Ishikawa (cell line): ENCODE results near the gene FXN.
A peak's percentile ranks its signal among the peaks of the same experiment; 100 is the strongest.

Experiments used
- CEBPB ChIP-seq: IDR thresholded peaks from 2 replicates; pipeline ENCODE4 v1.6.1; 2012
- CREB1 ChIP-seq: IDR thresholded peaks from 2 replicates; pipeline ENCODE4 v1.6.1; 2012; ENCODE audit warnings: low read depth
- EGR1 ChIP-seq: IDR thresholded peaks from 2 replicates; pipeline ENCODE4 v1.6.1; 2012
- EP300 ChIP-seq: IDR thresholded peaks from 2 replicates; pipeline ENCODE4 v1.6.1; 2012; ENCODE audit warnings: borderline replicate concordance
- FOXM1 ChIP-seq: IDR thresholded peaks from 2 replicates; pipeline ENCODE4 v1.6.1; 2012; ENCODE audit warnings: low read depth, borderline replicate concordance
- NFIC ChIP-seq: IDR thresholded peaks from 2 replicates; pipeline ENCODE4 v1.6.1; 2012
- RAD21 ChIP-seq: IDR thresholded peaks from 2 replicates; pipeline ENCODE4 v1.6.1; 2012; ENCODE audit warnings: low read depth
- TAF1 ChIP-seq: IDR thresholded peaks from 2 replicates; pipeline ENCODE4 v1.6.1; 2012; ENCODE audit warnings: low read depth, mild to moderate bottlenecking
- TCF12 ChIP-seq: IDR thresholded peaks from 2 replicates; pipeline ENCODE4 v1.6.1; 2012; ENCODE audit warnings: low read depth
- TEAD4 ChIP-seq: IDR thresholded peaks from 2 replicates; pipeline ENCODE4 v1.6.1; 2012
- YY1 ChIP-seq: IDR thresholded peaks from 2 replicates; pipeline ENCODE4 v1.6.1; 2012; ENCODE audit warnings: low read depth
- ZBTB7A ChIP-seq: IDR thresholded peaks from 2 replicates; pipeline ENCODE4 v1.6.1; 2012; ENCODE audit warnings: low read depth
- TF ChIP-seq, protein P1 (sequence below): IDR thresholded peaks from 2 replicates; pipeline ENCODE4 v1.6.1; 2012; ENCODE audit warnings: low read depth, mild to moderate bottlenecking
- TF ChIP-seq, protein P2 (sequence below): IDR thresholded peaks from 2 replicates; pipeline ENCODE4 v1.6.1; 2012
- TF ChIP-seq, protein P3 (sequence below): IDR thresholded peaks from 2 replicates; pipeline ENCODE4 v1.6.1; 2012

FXN gene

DNA sequence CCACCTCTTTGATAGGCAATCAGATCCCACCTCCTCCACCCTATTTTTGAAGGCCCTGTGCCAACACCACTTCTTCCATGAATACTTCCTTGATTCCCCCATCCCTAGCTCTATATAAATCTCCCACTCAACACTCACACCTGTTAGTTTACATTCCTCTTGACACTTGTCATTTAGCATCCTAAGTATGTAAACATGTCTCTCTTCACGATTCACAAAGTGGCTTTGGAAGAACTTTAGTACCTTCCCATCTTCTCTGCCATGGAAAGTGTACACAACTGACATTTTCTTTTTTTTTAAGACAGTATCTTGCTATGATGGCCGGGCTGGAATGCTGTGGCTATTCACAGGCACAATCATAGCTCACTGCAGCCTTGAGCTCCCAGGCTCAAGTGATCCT lies 1.5 kb upstream of the FXN start:
- TF ChIP-seq FOXM1 = no peak
- no peak for TF ChIP-seq TEAD4
- TF ChIP-seq, protein P1, sequence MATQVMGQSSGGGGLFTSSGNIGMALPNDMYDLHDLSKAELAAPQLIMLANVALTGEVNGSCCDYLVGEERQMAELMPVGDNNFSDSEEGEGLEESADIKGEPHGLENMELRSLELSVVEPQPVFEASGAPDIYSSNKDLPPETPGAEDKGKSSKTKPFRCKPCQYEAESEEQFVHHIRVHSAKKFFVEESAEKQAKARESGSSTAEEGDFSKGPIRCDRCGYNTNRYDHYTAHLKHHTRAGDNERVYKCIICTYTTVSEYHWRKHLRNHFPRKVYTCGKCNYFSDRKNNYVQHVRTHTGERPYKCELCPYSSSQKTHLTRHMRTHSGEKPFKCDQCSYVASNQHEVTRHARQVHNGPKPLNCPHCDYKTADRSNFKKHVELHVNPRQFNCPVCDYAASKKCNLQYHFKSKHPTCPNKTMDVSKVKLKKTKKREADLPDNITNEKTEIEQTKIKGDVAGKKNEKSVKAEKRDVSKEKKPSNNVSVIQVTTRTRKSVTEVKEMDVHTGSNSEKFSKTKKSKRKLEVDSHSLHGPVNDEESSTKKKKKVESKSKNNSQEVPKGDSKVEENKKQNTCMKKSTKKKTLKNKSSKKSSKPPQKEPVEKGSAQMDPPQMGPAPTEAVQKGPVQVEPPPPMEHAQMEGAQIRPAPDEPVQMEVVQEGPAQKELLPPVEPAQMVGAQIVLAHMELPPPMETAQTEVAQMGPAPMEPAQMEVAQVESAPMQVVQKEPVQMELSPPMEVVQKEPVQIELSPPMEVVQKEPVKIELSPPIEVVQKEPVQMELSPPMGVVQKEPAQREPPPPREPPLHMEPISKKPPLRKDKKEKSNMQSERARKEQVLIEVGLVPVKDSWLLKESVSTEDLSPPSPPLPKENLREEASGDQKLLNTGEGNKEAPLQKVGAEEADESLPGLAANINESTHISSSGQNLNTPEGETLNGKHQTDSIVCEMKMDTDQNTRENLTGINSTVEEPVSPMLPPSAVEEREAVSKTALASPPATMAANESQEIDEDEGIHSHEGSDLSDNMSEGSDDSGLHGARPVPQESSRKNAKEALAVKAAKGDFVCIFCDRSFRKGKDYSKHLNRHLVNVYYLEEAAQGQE = no peak
- TF ChIP-seq YY1 = no peak
- TF ChIP-seq TAF1 = no peak
- TF ChIP-seq, protein P2, sequence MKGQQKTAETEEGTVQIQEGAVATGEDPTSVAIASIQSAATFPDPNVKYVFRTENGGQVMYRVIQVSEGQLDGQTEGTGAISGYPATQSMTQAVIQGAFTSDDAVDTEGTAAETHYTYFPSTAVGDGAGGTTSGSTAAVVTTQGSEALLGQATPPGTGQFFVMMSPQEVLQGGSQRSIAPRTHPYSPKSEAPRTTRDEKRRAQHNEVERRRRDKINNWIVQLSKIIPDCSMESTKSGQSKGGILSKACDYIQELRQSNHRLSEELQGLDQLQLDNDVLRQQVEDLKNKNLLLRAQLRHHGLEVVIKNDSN = no peak
- TF ChIP-seq, protein P3, sequence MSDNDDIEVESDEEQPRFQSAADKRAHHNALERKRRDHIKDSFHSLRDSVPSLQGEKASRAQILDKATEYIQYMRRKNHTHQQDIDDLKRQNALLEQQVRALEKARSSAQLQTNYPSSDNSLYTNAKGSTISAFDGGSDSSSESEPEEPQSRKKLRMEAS = no peak
- no peak for TF ChIP-seq CREB1
- TF ChIP-seq ZBTB7A = no peak
- TF ChIP-seq TCF12 = no peak
- TF ChIP-seq EGR1 = no peak
- no peak for TF ChIP-seq NFIC
- no peak for TF ChIP-seq CEBPB
- no peak for TF ChIP-seq RAD21
- no peak for TF ChIP-seq EP300

DNA sequence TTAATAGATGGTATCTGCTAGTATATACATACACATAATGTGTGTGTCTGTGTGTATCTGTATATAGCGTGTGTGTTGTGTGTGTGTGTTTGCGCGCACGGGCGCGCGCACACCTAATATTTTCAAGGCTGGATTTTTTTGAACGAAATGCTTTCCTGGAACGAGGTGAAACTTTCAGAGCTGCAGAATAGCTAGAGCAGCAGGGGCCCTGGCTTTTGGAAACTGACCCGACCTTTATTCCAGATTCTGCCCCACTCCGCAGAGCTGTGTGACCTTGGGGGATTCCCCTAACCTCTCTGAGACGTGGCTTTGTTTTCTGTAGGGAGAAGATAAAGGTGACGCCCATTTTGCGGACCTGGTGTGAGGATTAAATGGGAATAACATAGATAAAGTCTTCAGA lies 757 bp downstream of the FXN start:
- TF ChIP-seq, protein P3 = peak; percentile 15; the same call in 1 of the 2 replicates
- TF ChIP-seq TCF12 (no peak), CEBPB (no peak), CREB1 (no peak), EGR1 (no peak)

DNA sequence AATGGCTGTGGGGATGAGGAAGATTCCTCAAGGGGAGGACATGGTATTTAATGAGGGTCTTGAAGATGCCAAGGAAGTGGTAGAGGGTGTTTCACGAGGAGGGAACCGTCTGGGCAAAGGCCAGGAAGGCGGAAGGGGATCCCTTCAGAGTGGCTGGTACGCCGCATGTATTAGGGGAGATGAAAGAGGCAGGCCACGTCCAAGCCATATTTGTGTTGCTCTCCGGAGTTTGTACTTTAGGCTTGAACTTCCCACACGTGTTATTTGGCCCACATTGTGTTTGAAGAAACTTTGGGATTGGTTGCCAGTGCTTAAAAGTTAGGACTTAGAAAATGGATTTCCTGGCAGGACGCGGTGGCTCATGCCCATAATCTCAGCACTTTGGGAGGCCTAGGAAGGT lies 1.2 kb downstream of the FXN start:
- TF ChIP-seq TEAD4 (no peak), FOXM1 (no peak)
- TF ChIP-seq, protein P2 = no peak

DNA sequence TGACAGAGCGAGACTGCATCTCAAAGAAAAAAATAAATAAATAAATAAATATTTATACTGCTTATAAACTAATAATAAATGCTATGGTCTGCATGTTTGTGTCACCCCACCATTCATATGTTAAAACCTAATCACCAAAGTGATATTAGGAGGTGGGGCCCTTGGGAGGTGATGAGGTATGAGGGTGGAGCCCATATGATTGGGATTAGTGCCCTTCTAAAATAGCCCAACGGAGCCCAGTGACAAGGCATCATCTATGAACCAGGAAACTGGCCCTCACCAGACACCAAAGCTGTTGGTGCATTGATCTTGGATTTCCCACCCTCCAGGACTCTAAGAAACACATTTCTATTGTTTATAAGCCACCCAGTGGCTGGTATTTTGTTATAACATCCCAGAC lies 5.1 kb downstream of the FXN start:
- TF ChIP-seq ZBTB7A (no peak), TCF12 (no peak), NFIC (no peak), TAF1 (no peak), EP300 (no peak), YY1 (no peak), CREB1 (no peak), TEAD4 (no peak), CEBPB (no peak), FOXM1 (no peak), EGR1 (no peak), RAD21 (no peak)
- TF ChIP-seq, protein P2 = no peak
- TF ChIP-seq, protein P1 = no peak
- TF ChIP-seq, protein P3 = no peak

DNA sequence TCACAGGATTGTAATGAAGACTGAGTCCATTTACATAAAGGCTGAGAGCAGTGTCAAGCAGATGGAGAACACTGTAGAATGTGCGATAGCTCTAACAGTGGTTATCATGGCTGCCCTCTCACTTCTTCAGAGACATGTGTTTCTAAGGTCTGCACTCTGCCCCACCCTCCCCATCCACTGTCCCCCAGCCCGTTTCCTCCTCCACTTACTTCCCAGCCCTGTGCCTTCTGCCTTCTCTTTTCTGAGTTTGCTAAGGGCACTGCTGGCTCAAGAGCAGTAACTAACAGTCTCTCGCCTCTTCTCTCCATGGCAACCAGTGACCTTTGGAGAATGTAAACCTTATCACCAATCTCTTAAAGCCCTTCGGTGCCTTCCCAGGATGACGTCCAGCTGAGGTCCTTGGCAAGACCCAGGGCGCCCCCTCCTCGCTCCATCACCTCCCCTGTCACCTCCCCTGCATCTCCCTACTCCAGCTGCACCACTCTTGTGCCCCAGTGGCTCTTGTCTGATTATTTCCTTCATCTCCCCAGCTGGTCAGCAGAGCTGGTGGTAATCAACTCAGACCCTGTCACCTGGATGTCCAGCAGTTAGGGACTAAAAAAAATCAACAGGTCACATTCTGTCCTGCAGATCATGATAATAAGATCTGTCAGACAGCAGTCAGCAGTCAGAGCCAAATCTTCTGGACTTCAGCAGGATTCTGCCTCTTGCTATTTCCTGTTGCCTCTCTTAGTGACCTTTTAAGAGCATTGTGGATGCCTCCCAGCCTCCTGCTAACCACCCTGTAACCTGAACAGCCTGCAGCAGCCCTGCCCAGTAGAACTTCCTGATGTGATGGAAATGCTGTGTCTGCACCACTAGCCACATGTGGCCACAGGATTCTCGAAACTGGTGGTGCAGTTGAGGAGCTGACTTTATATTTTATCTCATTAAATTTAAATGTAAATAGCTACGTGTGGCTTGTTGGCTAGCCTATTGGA lies 9.0 kb downstream of the FXN start:
- TF ChIP-seq CEBPB = no peak
- no peak for TF ChIP-seq RAD21
- TF ChIP-seq, protein P2 = no peak
- no peak for TF ChIP-seq CREB1
- TF ChIP-seq, protein P3 = no peak
- TF ChIP-seq TCF12 = no peak
- TF ChIP-seq TEAD4 = no peak
- no peak for TF ChIP-seq YY1
- TF ChIP-seq EGR1 = no peak
- no peak for TF ChIP-seq ZBTB7A
- TF ChIP-seq FOXM1 = no peak
- no peak for TF ChIP-seq EP300
- no peak for TF ChIP-seq NFIC
